Erythroblast (primary cell): ENCODE measurements around the gene ATG4D.

ENCODE experiments used
- GATA1 ChIP-seq: IDR thresholded peaks from 2 replicates; pipeline ENCODE4 v1.6.1; 2011; ENCODE audit warnings: low read depth, mild to moderate bottlenecking, control low read depth, low read length, moderate library complexity
- POLR2A ChIP-seq: IDR thresholded peaks from 2 replicates; pipeline ENCODE4 v1.6.1; 2011; ENCODE audit warnings: mild to moderate bottlenecking, low read length

- no peak for TF ChIP-seq POLR2A
- TF ChIP-seq GATA1: no peak
Observed at GRCh38 chr19:10499550-10500246, 44.0 kb upstream of the ATG4D start.
